K562 (cell line): Measurements from ENCODE around the gene VWF. TPM values are rescaled to one million over a fixed set of nuclear protein-coding genes. Genes with fewer than 3 reads are reported as not detected.

Source experiments
- ARID4B ChIP-seq: sonication (generic); formaldehyde crosslinking; IDR thresholded peaks from 2 replicates; pipeline ENCODE4 v1.8.0; 2022; ENCODE audit warnings: mild to moderate bottlenecking, missing genetic modification reagents
- ATF3 ChIP-seq, 2 experiments: fragments of 450-650 bp in 1 of 2; sonication (generic) in 1 of 2; formaldehyde crosslinking in 1 of 2; IDR thresholded peaks in 1 of 2; conservative IDR thresholded peaks in 1 of 2; 2 replicates each; pipeline versions ENCODE4 v1.6.1 to v1.8.1; 2016 to 2023; ENCODE audit warnings: mild to moderate bottlenecking in 2 of 2, moderate library complexity in 2 of 2, inconsistent platforms in 1 of 2, missing genetic modification reagents in 1 of 2
- BCOR ChIP-seq: fragments of 450-650 bp; IDR thresholded peaks from 2 replicates; pipeline ENCODE4 v1.6.1; 2016
- BHLHE40 ChIP-seq: IDR thresholded peaks from 2 replicates; pipeline ENCODE4 v1.6.1; 2011; ENCODE audit warnings: low read length, improper control_type of control experiment
- CBX2 ChIP-seq: fragments of 200-600 bp; sonication (generic); IDR thresholded peaks from one replicate; pipeline ENCODE4 v1.6.1; 2012; ENCODE audit warnings: mild to moderate bottlenecking, low read length, inconsistent platforms; ENCODE audit not compliant: insufficient read depth, poor library complexity, severe bottlenecking
- FOXA1 ChIP-seq: fragments of 450-650 bp; IDR thresholded peaks from 2 replicates; pipeline ENCODE4 v1.6.1; 2016; ENCODE audit warnings: mild to moderate bottlenecking, borderline replicate concordance
- FOXP1 ChIP-seq: sonication (generic); formaldehyde crosslinking; IDR thresholded peaks from 2 replicates; pipeline ENCODE4 v1.8.0; 2022; ENCODE audit warnings: mild to moderate bottlenecking, missing genetic modification reagents
- MED1 ChIP-seq: sonication (generic); formaldehyde crosslinking; IDR thresholded peaks from 2 replicates; pipeline ENCODE4 v1.8.1; 2023; ENCODE audit warnings: missing genetic modification reagents, borderline replicate concordance
- NCOA2 ChIP-seq, 2 experiments: fragments of 450-650 bp; IDR thresholded peaks; 2 replicates each; pipeline ENCODE4 v1.6.1; 2018; ENCODE audit warnings: mild to moderate bottlenecking in 2 of 2, moderate library complexity in 1 of 2; ENCODE audit not compliant: partially characterized antibody in 2 of 2
- NCOR1 ChIP-seq: fragments of 450-650 bp; IDR thresholded peaks from 2 replicates; pipeline ENCODE4 v1.6.1; 2016; ENCODE audit warnings: mild to moderate bottlenecking, moderate library complexity
- NELFE ChIP-seq: IDR thresholded peaks from 2 replicates; pipeline ENCODE4 v1.6.1; 2011; ENCODE audit warnings: mild to moderate bottlenecking; ENCODE audit not compliant: insufficient read depth, insufficient read length
- POU5F1 ChIP-seq: fragments of 150-350 bp; IDR thresholded peaks from 2 replicates; pipeline ENCODE4 v1.6.1; 2014; ENCODE audit warnings: borderline replicate concordance, low read length, low read depth, mild to moderate bottlenecking; ENCODE audit not compliant: partially characterized antibody
- RREB1 ChIP-seq: fragments of 250-450 bp; sonication (Bioruptor Pico); IDR thresholded peaks from 2 replicates; pipeline ENCODE4 v1.4.0; 2020
- ZC3H11A ChIP-seq: IDR thresholded peaks from 2 replicates; pipeline ENCODE4 v1.6.1; 2012; ENCODE audit warnings: low read depth, low read length, improper control_type of control experiment
- ZNF165 ChIP-seq: fragments of 250-450 bp; sonication (Bioruptor Pico); IDR thresholded peaks from 2 replicates; pipeline ENCODE4 v1.4.0; 2020; ENCODE audit warnings: borderline replicate concordance
- ZNF316 ChIP-seq: fragments of 450-650 bp; IDR thresholded peaks from 2 replicates; pipeline ENCODE4 v1.6.1; 2016
- ZNF551 ChIP-seq: fragments of 250-450 bp; sonication (Bioruptor Pico); IDR thresholded peaks from 2 replicates; pipeline ENCODE4 v1.5.0; 2021; ENCODE audit warnings: mild to moderate bottlenecking, moderate library complexity
- ZZZ3 ChIP-seq: fragments of 450-650 bp; IDR thresholded peaks from 2 replicates; pipeline ENCODE4 v1.6.1; 2016; ENCODE audit warnings: antibody characterized with exemption, mild to moderate bottlenecking, moderate library complexity
- polyA plus RNA-seq, 8 experiments: library from polyadenylated mRNA; depleted of rRNA in 4 of 8; stranded (reverse) in 5 of 8; unstranded in 3 of 8; fragments of >200 nt; fragmentation: Nextera tagmentation in 2 of 8; fragmentation: Illumina TruSeq in 1 of 8; extraction: Ambion mirVana in 2 of 8; extraction: Trizol in 1 of 8; gene quantifications; 2 replicates each; pipeline versions ENCODE4 v1.2.1 to v1.2.3, GENCODE V29; 2011 to 2014; ENCODE audit warnings: inconsistent platforms in 1 of 8, missing spikeins in 1 of 8
- total RNA-seq, 7 experiments: library from RNA; depleted of rRNA in 6 of 7; stranded (reverse); fragments of >200 nt in 6 of 7; fragmentation: Illumina TruSeq in 2 of 7; extraction: Trizol in 2 of 7; gene quantifications; 2 replicates each; pipeline versions ENCODE4 v1.2.1 to v1.2.3, GENCODE V29; 2011 to 2021; ENCODE audit warnings: low replicate concordance in 1 of 7

The VWF gene
- total and polyA plus RNA-seq, 9 of the 15 experiments (the other 6 are each of a cell fraction or from before 2014, with no cell fraction given): 0.53 TPM; not detected in 8

- no peak for TF ChIP-seq ARID4B (CRISPR knock-in tag)
- no peak for TF ChIP-seq ZC3H11A
- TF ChIP-seq FOXP1: no peak
- TF ChIP-seq FOXA1: no peak
- TF ChIP-seq NELFE: no peak
- no peak for TF ChIP-seq CBX2
- TF ChIP-seq MED1 (CRISPR knock-in tag): no peak
- TF ChIP-seq NCOA2 (IDR thresholded peaks at IDR 0.05; ENCODE audit: partially characterized antibody in 2 of 2): no peak
- TF ChIP-seq RREB1 (CRISPR knock-in tag): no peak
- peak; percentile 23; the same call in 1 of the 2 replicates for TF ChIP-seq ATF3 (IDR thresholded peaks at IDR 0.05)
- no peak for TF ChIP-seq ATF3 (CRISPR knock-in tag; conservative IDR thresholded peaks at IDR 0.05)
- peak; percentile 44 for TF ChIP-seq ZNF316
- TF ChIP-seq POU5F1: no peak
- no peak for TF ChIP-seq BCOR
- no peak for TF ChIP-seq ZNF165 (CRISPR knock-in tag)
- TF ChIP-seq ZNF551 (CRISPR knock-in tag): no peak
- no peak for TF ChIP-seq BHLHE40
- TF ChIP-seq ZZZ3: no peak
- no peak for TF ChIP-seq NCOR1
Observed at GRCh38 chr12:6069437-6070093, 54.9 kb downstream of the VWF start (continued).
